Lower leg skin (tissue), 4 donors: ENCODE measurements around the gene IGSF9. TPM values are rescaled to one million over a fixed set of nuclear protein-coding genes. Genes with fewer than 3 reads are reported as not detected.

ENCODE experiments used
- DNase-seq, 2 donors: peaks; one replicate each; pipeline ENCODE4 v3.0.0-alpha.2; 2019; ENCODE audit warnings: low spot score in 2 of 2
- H3K4me3 ChIP-seq: fragments of 200-600 bp; sonication (generic); 2 replicates; pipeline ENCODE4 v1.5.1; 2017; ENCODE audit warnings: mild to moderate bottlenecking, low read depth; ENCODE audit not compliant: poor library complexity, severe bottlenecking
- CTCF ChIP-seq, 3 donors: fragments of 450-650 bp; IDR thresholded peaks; one replicate each; pipeline ENCODE4 v1.5.1; 2016; ENCODE audit warnings: antibody characterized with exemption in 3 of 3, mild to moderate bottlenecking in 3 of 3, moderate library complexity in 2 of 3
- POLR2A ChIP-seq, 2 donors: fragments of 450-650 bp; IDR thresholded peaks; one replicate each; pipeline ENCODE4 v1.6.1; 2016 to 2017; ENCODE audit warnings: antibody characterized with exemption in 2 of 2, mild to moderate bottlenecking in 1 of 2, moderate library complexity in 1 of 2
- WGBS, 2 donors: methylation state at CpG; one replicate each; pipeline ENCODE4 v1.1.5; 2018; 5-methylcytosine and 5-hydroxymethylcytosine counted together
- intact Hi-C: fragments of 100-400 bp; cut with DNase I; formaldehyde crosslinking; loops from one replicate; pipeline ENCODE4 v1.15.0; 2023; ENCODE audit warnings: low total_unique reads
- total RNA-seq, 4 donors: library from RNA; depleted of rRNA; stranded (reverse); fragments of >200 nt; gene quantifications; one replicate each; pipeline ENCODE4 v1.1.0, GENCODE V29; 2016

Gene IGSF9
- total RNA-seq, 4 donors from 2014 or later, result 17.7 to 29.6 (median 19.6) TPM

- DNase-seq, result peak in 1 of 2 donors; percentile 50
- H3K4me3 ChIP-seq, result no peak overlapping the region
- intact Hi-C loops, result no loop called here
- TF ChIP-seq POLR2A (IDR thresholded peaks at IDR 0.05), result no peak
- TF ChIP-seq CTCF (IDR thresholded peaks at IDR 0.05), result no peak
- 71 to 73% methylated on average over 9 of the region's 9 CpGs for WGBS, 2 donors
Measured at GRCh38 chr1:159970932-159971342, 25.5 kb upstream of the IGSF9 start.

DNA sequence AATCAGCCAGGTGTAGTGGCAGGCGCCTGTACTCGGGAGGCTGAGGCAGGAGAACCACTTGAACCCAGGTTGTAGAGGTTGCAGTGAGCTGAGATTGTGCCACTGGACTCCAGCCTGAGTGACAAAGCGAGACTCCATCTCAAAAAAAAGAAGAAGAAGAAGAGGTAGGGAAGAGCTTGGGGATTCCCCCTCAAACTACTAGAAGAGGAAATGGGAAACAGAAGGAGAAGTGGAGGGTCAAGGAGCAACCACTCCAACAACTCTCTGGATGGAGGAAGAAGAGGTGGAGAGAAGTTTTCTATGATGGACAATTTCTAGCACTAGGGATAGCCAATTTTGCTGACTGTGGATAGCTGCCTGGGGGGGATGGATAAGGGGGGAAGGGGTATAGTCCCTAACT, 23.5 kb upstream of the IGSF9 start:
- DNase-seq, result peak in 1 of 2 donors; percentile 14
- no peak overlapping the region for H3K4me3 ChIP-seq
- intact Hi-C loops, result no loop called here
- no peak for TF ChIP-seq POLR2A (IDR thresholded peaks at IDR 0.05)
- TF ChIP-seq CTCF (IDR thresholded peaks at IDR 0.05), result no peak
- WGBS, 2 donors, result 96 to 97% methylated on average over 3 of the region's 3 CpGs

- intact Hi-C loops, result no loop called here
- H3K4me3 ChIP-seq, result no peak overlapping the region
- 62 to 63% methylated on average over 2 of the region's 2 CpGs for WGBS, 2 donors
- TF ChIP-seq CTCF (IDR thresholded peaks at IDR 0.05), result no peak
- no peak for TF ChIP-seq POLR2A (IDR thresholded peaks at IDR 0.05)
- peak in 1 of 2 donors; percentile 37 for DNase-seq
Measured at GRCh38 chr1:159965263-159965662, 19.9 kb upstream of the IGSF9 start.

DNA sequence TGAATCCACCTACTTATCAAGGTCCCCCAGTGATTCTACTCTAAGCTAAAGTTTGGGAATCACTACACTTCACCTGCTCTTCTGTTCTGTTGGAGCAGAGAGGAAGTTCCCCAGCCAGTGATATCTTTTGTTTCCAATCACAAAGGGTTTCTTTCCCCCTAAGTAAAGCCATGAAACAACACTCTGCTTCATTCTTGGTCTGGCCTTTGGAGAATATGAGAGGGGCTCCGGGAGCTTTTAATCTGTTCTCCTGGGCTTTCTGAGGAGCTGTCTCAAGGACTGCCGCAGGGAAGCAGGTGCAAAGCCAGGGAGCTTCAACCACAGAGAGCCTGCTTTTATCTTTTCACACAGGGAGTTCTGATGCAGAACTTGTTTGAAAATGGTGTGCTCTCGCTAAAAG, 18.7 kb upstream of the IGSF9 start:
- 62 to 68% methylated on average over 3 of the region's 3 CpGs for WGBS, 2 donors
- no peak for DNase-seq
- no peak for TF ChIP-seq POLR2A (IDR thresholded peaks at IDR 0.05)
- no peak for TF ChIP-seq CTCF (IDR thresholded peaks at IDR 0.05)
- intact Hi-C loops, result no loop called here
- H3K4me3 ChIP-seq, result no peak overlapping the region

- intact Hi-C loops, result no loop called here
- H3K4me3 ChIP-seq, result no peak overlapping the region
- peak in 1 of 2 donors; percentile 85 for DNase-seq
- TF ChIP-seq CTCF (IDR thresholded peaks at IDR 0.05), result no peak
- TF ChIP-seq POLR2A (IDR thresholded peaks at IDR 0.05), result no peak
- WGBS, 2 donors, result 66 to 77% methylated on average over 11 of the region's 11 CpGs
Measured at GRCh38 chr1:159962176-159962575, 16.8 kb upstream of the IGSF9 start.

DNA sequence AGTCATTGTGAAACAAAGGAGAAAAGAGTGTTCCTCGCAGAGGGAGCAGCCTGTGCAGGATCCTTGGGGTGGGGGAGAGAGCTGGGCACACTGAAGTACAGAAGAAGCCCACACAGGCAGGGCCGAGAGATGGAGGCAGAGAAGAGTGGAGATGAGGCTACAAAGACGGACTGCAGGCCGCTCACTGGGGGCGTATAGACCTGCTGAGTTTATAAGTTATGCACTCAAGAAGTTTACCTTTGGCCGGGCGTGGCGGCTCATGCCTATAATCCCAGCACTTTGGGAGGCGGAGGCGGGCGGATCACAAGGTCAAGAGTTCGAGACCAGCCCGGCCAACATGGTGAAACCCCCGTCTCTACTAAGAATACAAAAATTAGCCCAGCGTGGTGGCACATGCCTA, 16.2 kb upstream of the IGSF9 start:
- H3K4me3 ChIP-seq, result no peak overlapping the region
- TF ChIP-seq CTCF (IDR thresholded peaks at IDR 0.05) (no peak), POLR2A (IDR thresholded peaks at IDR 0.05) (no peak)
- DNase-seq, result peak in 1 of 2 donors; percentile 79
- intact Hi-C loops, result no loop called here
- WGBS, 2 donors, result 51 to 63% methylated on average over 15 of the region's 15 CpGs
